ENCODE data around the gene TMEM270. TPM values are rescaled to one million over a fixed set of nuclear protein-coding genes. Genes with fewer than 3 reads are reported as not detected.

The TMEM270 gene
- total RNA-seq, 6 experiments from 2014 or later: not detected

DNA sequence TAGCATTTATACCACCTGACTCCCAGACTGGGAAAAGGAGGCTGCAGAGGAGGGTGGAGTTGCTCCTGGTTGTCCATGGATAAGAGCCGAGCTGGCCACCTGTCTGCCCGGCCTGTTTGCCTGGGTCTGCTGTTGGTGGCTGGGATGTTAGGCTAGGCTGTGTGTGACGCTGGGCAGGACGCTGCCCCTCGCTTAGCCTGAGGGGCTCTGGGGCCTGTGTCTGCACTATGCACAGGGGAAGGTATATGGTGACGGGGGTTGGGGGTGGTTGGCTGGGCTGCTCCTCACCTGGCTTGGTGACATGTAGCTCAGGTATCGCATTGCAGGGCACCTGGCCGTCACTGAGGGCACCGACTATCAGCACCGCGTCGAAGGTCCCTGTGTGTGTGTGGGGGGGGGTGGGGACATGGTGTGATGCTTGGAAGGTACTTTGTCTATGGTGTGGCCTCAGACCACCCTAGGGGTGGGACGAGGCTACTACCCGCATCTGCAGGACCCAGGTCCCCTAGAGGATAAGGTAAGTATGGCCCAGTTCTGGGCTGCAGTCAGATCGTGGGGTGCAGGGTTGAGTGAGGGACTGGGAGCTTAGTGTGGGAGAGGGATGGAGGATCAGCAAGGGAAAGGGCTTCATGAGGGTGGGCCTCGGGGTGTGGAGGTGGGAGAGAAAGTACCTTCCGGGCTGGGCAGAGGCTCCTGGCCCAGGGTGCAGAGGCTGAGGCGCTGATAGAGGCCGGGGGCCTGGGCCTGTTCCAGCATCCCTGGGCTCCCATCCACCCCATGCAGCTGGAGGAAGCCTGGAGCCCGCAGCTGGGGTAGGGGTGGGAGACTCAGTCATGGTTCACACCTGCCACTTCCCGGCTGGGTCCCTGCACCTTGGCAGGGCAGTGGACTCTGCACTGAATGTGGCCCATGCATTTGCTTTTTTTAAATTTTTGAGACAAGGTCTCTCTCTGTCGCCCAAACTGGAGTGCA is 20.9 kb upstream of the TMEM270 start:
- DNase-seq: no peak
- no peaks in the 10 kb centered on the region for H3K36me3 Mint-ChIP-seq (ENCODE audit: low read depth)
- TF ChIP-seq, protein P1, sequence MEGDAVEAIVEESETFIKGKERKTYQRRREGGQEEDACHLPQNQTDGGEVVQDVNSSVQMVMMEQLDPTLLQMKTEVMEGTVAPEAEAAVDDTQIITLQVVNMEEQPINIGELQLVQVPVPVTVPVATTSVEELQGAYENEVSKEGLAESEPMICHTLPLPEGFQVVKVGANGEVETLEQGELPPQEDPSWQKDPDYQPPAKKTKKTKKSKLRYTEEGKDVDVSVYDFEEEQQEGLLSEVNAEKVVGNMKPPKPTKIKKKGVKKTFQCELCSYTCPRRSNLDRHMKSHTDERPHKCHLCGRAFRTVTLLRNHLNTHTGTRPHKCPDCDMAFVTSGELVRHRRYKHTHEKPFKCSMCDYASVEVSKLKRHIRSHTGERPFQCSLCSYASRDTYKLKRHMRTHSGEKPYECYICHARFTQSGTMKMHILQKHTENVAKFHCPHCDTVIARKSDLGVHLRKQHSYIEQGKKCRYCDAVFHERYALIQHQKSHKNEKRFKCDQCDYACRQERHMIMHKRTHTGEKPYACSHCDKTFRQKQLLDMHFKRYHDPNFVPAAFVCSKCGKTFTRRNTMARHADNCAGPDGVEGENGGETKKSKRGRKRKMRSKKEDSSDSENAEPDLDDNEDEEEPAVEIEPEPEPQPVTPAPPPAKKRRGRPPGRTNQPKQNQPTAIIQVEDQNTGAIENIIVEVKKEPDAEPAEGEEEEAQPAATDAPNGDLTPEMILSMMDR (IDR thresholded peaks at IDR 0.05): peak; percentile 43
- peaks cover 15% of the 10 kb centered on the region for H3K4me1 Mint-ChIP-seq (ENCODE audit: low read depth)
- H3K27me3 Mint-ChIP-seq (ENCODE audit: insufficient read depth): peaks cover 2% of the 10 kb centered on the region; the same call in 1 of the 2 replicates
- no peak overlapping the region for H3K4me3 Mint-ChIP-seq
- H3K9me3 Mint-ChIP-seq: no peaks in the 10 kb centered on the region
- H3K27ac Mint-ChIP-seq: no peak overlapping the region

DNA sequence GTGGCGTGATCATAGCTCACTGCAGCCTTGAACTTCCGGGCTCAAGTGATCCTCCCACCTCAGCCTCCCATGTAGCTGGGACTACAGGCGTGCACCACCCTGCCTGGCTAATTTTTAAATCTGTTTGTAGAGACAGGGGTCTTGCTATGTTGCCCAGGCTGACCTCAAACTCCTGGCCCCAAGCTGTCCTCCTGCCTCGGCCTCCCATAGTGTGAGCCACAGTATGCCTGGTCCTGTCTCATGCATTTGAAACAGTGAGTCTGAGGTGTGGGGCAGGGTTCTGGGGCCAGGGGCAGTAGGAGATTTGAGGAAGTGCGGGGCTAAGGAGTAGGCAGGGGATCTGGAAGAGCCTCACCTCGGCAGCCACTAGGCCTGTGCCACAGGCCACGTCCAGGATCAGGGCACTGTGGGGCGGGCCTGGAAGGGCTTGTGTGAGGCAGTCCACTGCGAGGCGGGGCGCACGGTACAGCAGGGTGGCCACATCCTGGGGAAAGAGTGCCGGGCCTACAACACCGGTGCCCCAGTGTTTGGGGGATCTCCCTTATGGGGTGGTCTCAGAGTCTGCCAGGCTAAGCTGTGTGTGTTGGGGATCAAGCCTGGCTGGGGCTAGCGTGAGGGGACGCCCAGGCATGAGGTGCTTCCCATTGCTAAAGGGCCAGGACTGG is 20.1 kb upstream of the TMEM270 start:
- TF ChIP-seq, protein P1 (IDR thresholded peaks at IDR 0.05): no peak
- H3K4me1 Mint-ChIP-seq (ENCODE audit: low read depth): peaks cover 23% of the 10 kb centered on the region
- H3K27ac Mint-ChIP-seq: no peak overlapping the region
- H3K9me3 Mint-ChIP-seq: no peaks in the 10 kb centered on the region
- H3K27me3 Mint-ChIP-seq (ENCODE audit: insufficient read depth): peaks cover 2% of the 10 kb centered on the region; the same call in 1 of the 2 replicates
- no peaks in the 10 kb centered on the region for H3K36me3 Mint-ChIP-seq (ENCODE audit: low read depth)
- DNase-seq: no peak
- H3K4me3 Mint-ChIP-seq: peak overlapping the region; percentile 11; the same call in 1 of the 2 replicates

DNA sequence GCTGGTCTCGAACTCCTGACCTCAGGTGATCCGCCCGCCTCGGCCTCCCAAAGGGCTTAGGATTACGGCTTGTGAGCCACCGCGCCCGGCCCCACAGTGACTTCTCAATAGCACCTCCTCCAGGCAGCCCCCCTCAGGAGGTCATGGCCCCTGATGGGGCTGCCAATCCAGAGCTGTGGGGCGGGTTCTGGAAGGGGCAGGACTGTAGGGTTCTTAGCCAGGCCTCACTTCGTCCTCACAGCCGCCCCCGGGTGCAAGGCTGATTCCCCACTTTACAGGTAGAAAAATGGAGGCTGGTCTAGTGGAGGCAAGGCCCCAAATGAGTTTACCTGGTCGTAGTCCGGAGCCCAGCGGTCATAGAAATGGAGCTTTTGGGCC is 19.3 kb upstream of the TMEM270 start:
- DNase-seq: no peak
- H3K4me1 Mint-ChIP-seq (ENCODE audit: low read depth): peaks cover 28% of the 10 kb centered on the region
- H3K27me3 Mint-ChIP-seq (ENCODE audit: insufficient read depth): peaks cover 5% of the 10 kb centered on the region
- H3K36me3 Mint-ChIP-seq (ENCODE audit: low read depth): no peaks in the 10 kb centered on the region
- TF ChIP-seq, protein P1 (IDR thresholded peaks at IDR 0.05): no peak; the same call in 1 of the 2 replicates
- H3K4me3 Mint-ChIP-seq: peak overlapping the region; percentile 93
- H3K9me3 Mint-ChIP-seq: no peaks in the 10 kb centered on the region
- H3K27ac Mint-ChIP-seq: no peak overlapping the region; the same call in 1 of the 2 replicates

DNA sequence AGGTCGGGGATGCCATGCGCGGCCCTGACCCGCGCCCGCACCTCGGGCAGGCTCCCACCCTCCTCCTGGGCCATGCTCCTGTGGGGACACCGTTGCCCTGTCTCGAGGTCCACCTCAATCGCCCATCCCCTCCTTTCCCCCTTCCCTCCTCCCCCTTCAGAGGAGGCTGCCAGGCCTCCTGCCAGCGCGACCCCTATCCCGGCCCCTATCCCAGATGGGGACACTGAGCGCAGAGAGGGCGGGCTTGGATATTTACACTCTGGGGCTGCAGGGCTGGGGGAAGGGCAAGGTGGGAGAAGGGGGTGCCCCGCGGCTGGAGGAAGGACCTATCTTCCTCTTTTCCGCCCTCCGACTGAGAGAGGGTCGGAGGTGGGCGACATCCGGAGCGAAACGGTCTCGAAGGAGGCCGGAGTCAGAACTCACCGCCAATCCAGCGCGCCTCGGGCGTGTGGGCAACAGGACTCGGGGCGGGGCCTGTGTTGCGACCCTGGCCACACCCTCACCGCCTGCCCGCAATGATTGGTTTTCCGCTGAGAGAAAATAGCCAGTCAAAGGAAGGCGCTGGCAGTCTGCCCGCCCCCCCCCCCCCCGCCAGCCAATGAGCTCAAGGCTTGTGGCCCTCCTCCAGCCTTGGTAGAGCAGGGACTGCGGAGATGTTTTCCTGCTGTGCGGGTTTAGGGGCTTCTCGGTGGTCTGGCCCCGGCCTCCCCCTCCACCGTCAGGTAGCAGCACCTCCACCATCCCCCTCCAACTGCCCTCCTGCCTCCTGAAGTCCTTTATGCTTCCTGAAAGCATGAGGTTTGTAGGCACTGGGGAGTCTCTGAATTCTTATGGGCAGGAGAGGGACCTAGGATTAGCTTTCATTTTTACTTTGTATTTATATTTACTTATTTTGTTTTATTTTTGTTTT is 18.6 kb upstream of the TMEM270 start, which contains the start of gene METTL27:
Gene METTL27, minus strand, starts transcription at position 450 of the 910 bp plus-strand sequence. Its CDS starts 376 bp downstream, at position 74.
- peak; percentile 93 for DNase-seq
- Mint-ChIP-seq H3K9me3 (no peaks in the 10 kb centered on the region), H3K27ac (peak within 1 kb of the TSS; percentile 86), H3K4me3 (peak within 1 kb of the TSS; percentile 93), H3K36me3 (ENCODE audit: low read depth) (no peaks in the 10 kb centered on the region), H3K27me3 (ENCODE audit: insufficient read depth) (peaks cover 5% of the 10 kb centered on the region), H3K4me1 (ENCODE audit: low read depth) (peaks cover 28% of the 10 kb centered on the region)
- TF ChIP-seq, protein P1 (IDR thresholded peaks at IDR 0.05): no peak

DNA sequence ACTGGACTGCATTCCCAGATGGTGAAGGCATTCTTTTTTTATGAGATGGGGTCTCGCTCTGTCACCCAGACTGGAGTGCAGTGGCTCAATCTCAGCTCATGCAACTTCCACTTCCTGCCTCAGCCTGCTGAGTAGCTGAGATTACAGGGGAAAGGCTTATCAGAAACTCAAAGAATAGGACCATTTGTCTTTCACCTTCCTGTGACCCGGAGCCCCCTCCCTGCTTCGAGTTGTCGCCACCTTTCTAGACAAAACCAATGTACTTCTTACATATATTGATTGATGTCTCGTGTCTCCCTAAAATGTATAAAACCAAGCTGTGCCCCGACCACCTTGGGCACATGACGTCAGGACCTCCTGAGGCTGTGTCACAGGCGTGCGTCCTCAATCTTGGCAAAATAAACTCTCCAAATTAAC is 16.8 kb upstream of the TMEM270 start:
- H3K36me3 Mint-ChIP-seq (ENCODE audit: low read depth): 0 out of 2 replicates have a peak, but pooled peaks cover 1% of the 10 kb centered on the region
- H3K4me3 Mint-ChIP-seq: peak overlapping the region; percentile 21; the same call in 1 of the 2 replicates
- H3K4me1 Mint-ChIP-seq (ENCODE audit: low read depth): peaks cover 45% of the 10 kb centered on the region
- H3K9me3 Mint-ChIP-seq: no peaks in the 10 kb centered on the region
- H3K27ac Mint-ChIP-seq: peak overlapping the region; percentile 75; the same call in 1 of the 2 replicates
- TF ChIP-seq, protein P1 (IDR thresholded peaks at IDR 0.05): no peak
- peaks cover 5% of the 10 kb centered on the region for H3K27me3 Mint-ChIP-seq (ENCODE audit: insufficient read depth)
- no peak for DNase-seq
